Stomach (tissue), 4 donors: ENCODE results near the gene B9D2.

ENCODE experiments used
- EP300 ChIP-seq: sonication (generic); formaldehyde crosslinking; IDR thresholded peaks from one replicate; pipeline ENCODE4 v1.6.1; 2017; ENCODE audit warnings: antibody characterized with exemption
- POLR2A ChIP-seq, 4 donors: fragments of 450-650 bp; IDR thresholded peaks; one replicate each; pipeline ENCODE4 v1.6.1; 2016; ENCODE audit warnings: antibody characterized with exemption in 4 of 4, control low read depth in 2 of 4, mild to moderate bottlenecking in 1 of 4, moderate library complexity in 1 of 4
- TF ChIP-seq, protein P1 (sequence below), 7 experiments: fragments of 450-650 bp in 4 of 7; fragments of 200-600 bp in 3 of 7; sonication (generic) in 3 of 7; IDR thresholded peaks; one replicate each; pipeline ENCODE4 v1.5.1; 2016 to 2019; ENCODE audit warnings: antibody characterized with exemption in 7 of 7, control low read depth in 2 of 7, mild to moderate bottlenecking in 1 of 7

DNA sequence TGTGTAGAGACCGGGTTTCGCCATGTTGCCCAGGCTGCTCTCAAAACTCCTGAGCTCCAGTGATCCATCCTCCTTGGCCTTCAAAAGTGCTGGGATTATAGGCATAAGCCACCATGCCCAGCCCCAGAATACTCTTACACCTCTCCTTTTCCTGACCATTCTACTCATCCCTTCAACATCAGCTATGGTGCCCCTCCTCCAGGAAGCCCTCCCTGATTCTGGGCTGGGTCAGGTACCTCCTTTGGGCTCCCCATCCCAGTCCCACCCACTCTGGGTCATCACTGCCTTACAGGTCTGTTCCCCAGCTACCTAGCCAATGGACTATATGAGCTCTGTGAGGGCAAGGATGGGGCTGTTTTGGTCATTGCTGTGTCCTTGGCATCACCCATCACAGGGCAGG is 19.8 kb downstream of the B9D2 start:
- TF ChIP-seq, protein P1, sequence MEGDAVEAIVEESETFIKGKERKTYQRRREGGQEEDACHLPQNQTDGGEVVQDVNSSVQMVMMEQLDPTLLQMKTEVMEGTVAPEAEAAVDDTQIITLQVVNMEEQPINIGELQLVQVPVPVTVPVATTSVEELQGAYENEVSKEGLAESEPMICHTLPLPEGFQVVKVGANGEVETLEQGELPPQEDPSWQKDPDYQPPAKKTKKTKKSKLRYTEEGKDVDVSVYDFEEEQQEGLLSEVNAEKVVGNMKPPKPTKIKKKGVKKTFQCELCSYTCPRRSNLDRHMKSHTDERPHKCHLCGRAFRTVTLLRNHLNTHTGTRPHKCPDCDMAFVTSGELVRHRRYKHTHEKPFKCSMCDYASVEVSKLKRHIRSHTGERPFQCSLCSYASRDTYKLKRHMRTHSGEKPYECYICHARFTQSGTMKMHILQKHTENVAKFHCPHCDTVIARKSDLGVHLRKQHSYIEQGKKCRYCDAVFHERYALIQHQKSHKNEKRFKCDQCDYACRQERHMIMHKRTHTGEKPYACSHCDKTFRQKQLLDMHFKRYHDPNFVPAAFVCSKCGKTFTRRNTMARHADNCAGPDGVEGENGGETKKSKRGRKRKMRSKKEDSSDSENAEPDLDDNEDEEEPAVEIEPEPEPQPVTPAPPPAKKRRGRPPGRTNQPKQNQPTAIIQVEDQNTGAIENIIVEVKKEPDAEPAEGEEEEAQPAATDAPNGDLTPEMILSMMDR (IDR thresholded peaks at IDR 0.05): no peak
- TF ChIP-seq POLR2A (IDR thresholded peaks at IDR 0.05): no peak
- no peak for TF ChIP-seq EP300
